GM12801 (cell line): ENCODE measurements around the gene ATXN10.

Experiments
- TF ChIP-seq, protein P1 (sequence below): IDR thresholded peaks from one replicate; pipeline ENCODE4 v1.5.1; 2011; ENCODE audit warnings: control low read depth; ENCODE audit not compliant: insufficient read length; ENCODE audit errors: extremely low read depth

Gene ATXN10

DNA sequence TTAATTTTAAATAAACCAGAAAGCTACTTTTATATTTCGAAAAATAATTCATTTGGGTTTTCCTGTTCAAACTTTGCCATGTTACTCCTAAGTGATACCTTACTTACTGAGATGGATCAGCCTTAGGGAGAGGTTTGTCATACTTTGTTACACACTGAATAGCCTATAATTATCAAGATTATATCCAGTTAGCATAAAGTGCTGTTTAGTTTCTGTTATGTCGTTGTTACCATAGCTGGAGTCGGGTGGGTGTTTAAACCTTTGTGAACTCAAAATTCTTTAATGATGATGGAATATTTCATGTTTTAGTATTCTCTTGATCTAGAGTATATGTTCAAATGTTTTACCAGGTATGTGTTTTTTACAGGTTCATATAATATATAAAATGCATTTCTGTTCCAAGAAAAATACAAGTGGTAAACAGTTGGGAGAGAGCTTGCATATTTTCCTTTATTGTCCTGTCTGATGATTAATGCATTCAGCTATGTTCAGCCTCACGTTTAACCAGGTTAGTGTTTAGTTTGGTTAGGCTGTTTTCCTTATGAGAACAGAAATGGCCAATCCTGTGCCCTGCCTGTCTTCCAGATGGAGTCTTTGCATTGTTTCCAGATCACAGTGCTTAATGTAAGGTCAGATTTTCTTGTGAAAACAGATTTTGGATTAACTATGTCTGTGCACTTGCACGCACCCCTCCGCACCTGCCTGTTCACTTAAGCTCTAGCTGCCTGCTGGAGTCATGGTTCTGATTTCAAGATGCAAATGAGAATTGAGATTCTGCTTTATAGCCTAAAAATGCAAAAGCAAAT lies 105.6 kb downstream of the ATXN10 start:
- TF ChIP-seq, protein P1, sequence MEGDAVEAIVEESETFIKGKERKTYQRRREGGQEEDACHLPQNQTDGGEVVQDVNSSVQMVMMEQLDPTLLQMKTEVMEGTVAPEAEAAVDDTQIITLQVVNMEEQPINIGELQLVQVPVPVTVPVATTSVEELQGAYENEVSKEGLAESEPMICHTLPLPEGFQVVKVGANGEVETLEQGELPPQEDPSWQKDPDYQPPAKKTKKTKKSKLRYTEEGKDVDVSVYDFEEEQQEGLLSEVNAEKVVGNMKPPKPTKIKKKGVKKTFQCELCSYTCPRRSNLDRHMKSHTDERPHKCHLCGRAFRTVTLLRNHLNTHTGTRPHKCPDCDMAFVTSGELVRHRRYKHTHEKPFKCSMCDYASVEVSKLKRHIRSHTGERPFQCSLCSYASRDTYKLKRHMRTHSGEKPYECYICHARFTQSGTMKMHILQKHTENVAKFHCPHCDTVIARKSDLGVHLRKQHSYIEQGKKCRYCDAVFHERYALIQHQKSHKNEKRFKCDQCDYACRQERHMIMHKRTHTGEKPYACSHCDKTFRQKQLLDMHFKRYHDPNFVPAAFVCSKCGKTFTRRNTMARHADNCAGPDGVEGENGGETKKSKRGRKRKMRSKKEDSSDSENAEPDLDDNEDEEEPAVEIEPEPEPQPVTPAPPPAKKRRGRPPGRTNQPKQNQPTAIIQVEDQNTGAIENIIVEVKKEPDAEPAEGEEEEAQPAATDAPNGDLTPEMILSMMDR: no peak

DNA sequence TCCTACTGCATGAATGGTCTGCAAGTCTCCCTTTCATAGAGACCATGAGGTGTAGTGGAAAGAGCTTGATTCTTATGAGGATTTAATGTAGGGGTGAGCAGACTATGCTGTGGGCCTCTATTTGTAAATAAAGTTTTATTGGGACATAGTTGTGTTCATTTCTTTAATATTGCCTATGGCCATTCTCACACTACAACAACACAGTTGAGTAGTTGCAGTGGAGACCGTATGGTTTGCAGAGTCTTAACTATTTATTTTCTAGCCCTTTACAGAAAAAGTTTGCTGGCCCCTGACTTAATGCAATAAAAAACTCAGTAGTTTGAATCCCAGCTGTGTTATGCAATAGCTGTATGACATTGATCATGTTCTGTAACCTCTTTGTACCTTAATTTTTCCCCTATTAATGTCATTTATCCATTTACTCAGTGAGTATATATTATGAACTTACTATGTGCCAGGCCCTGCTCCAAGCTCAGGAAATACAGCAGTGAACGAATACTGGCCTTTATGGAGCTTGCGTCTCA lies 106.3 kb downstream of the ATXN10 start:
- TF ChIP-seq, protein P1: no peak

DNA sequence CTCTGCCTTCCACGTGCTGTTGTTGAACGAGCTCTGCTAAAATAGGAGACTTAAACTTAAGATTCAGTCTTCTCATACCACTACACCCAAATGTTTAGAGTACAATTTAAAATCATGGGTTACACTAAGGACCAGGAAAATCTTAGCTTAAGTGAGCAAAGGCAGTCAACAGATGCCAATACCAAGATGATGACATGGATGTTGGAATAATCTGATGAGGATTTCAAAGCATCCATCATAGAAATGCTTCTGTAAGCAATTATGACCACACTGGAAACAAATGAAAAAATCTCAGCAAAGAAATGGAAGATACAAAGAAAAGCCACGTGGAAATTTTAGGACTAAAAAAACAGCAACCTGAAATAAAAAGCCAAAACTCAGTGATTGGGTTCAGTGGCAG lies 109.8 kb downstream of the ATXN10 start:
- TF ChIP-seq, protein P1: no peak

- TF ChIP-seq, protein P1: no peak
Measured at GRCh38 chr22:45781966-45782365, 110.3 kb downstream of the ATXN10 start.

DNA sequence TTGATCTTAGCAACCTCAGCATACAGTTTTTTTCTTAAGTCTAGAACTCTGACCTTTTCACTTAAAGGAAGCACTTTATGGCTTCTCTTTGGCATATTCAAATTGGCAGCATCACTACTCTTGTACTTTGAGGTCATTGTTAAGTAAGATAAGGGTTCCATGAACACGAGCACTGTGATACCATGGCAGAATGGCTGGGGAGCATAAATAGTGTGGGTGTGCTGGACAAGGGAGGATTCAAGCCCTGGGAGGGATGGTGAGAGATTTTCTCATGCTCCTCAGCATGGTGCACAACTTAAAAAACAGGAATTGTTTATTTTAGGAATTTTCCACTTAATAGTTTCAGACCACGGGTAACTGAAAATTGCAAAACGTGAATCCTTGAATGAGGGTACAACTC lies 111.4 kb downstream of the ATXN10 start:
- TF ChIP-seq, protein P1: no peak

- TF ChIP-seq, protein P1: no peak
Measured at GRCh38 chr22:45783690-45784089, 112.1 kb downstream of the ATXN10 start.

DNA sequence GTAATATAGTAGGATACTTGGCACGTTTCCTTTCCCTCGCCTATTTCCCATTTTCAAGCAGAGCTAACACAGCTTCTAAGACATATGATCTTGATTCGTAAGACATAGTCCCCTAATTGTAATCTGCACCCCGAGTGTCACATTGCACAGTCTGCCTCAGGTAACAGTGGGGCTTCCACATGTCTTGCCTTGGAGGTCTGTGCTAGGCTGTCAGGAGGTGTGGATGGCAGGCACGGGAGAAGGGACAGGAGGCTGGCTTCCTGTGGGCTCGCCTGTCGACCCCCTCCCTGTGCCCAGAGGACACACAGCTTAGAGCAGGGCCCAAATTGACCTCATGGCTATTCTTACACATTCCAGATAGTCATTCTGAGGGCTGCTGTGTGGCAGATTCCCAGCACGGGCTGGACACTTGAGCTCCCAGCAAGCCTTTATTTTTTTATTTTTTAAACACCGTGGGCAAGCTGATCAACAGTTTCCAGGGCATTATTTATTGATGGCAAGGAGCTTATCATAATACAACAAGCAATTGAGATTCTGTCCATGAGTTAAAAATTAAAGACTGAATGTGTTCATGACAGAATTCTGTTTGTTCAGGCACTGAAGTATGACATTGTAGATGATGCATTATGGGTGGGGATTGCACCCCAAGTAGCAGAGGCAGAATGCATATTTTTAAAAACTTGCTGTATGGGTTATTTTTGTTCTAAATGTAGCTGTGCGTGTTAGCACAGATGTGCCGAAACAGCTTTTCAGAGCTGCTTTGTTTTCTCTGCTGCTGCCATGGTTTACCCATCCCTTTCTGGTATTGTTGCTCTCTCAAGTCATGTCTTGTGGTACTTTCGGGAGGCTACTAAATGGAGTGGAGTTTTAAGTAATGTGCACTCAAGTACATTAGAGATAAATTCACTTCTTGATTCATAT lies 113.0 kb downstream of the ATXN10 start:
- TF ChIP-seq, protein P1: no peak
